Neural cell (in vitro differentiated cells): ENCODE measurements around the gene ANKFN1. TPM values are rescaled to one million over a fixed set of nuclear protein-coding genes. Genes with fewer than 3 reads are reported as not detected.

Source experiments
- H2AFZ ChIP-seq: fragments of 200-600, 300-800 bp; sonication (generic), shearing (Covaris generic); 2 replicates; pipeline ENCODE4 v1.6.0; 2014; ENCODE audit warnings: low read depth, mild to moderate bottlenecking, antibody characterized with exemption, low read length, moderate library complexity
- H3F3A ChIP-seq: fragments of 200-600 bp; shearing (Covaris generic); 2 replicates; pipeline ENCODE4 v1.6.1; 2016; ENCODE audit warnings: mild to moderate bottlenecking, moderate library complexity, mixed read lengths, antibody characterized with exemption, low read length; ENCODE audit not compliant: insufficient read depth, poor library complexity, severe bottlenecking
- H3K27ac ChIP-seq: fragments of 200-600, 300-800 bp; sonication (generic), shearing (Covaris generic); 2 replicates; pipeline ENCODE4 v1.5.1; 2014; ENCODE audit warnings: mild to moderate bottlenecking, low read length, moderate library complexity
- H3K27me3 ChIP-seq: fragments of 300-800, 200-600 bp; sonication (generic), shearing (Covaris generic); 2 replicates; pipeline ENCODE4 v1.6.0; 2014; ENCODE audit warnings: mild to moderate bottlenecking, low read depth, low read length, moderate library complexity; ENCODE audit not compliant: insufficient read depth
- H3K36me3 ChIP-seq: fragments of 300-800, 200-600 bp; sonication (generic), shearing (Covaris generic); 2 replicates; pipeline ENCODE4 v1.5.1; 2014; ENCODE audit warnings: mild to moderate bottlenecking, antibody characterized with exemption, low read length, moderate library complexity; ENCODE audit not compliant: insufficient read depth
- H3K4me2 ChIP-seq: fragments of 300-800, 200-600 bp; sonication (generic), shearing (Covaris generic); 2 replicates; pipeline ENCODE4 v1.6.0; 2014; ENCODE audit warnings: mild to moderate bottlenecking, low read length
- H3K4me3 ChIP-seq: fragments of 300-800, 200-600 bp; sonication (generic), shearing (Covaris generic); 2 replicates; pipeline ENCODE4 v1.5.1; 2014; ENCODE audit warnings: mild to moderate bottlenecking, low read length, moderate library complexity
- H3K79me2 ChIP-seq: fragments of 200-600 bp; shearing (Covaris generic); replicated peaks from 2 replicates; pipeline ENCODE4 v1.6.0; 2014; ENCODE audit warnings: mild to moderate bottlenecking, low read length, moderate library complexity; ENCODE audit not compliant: insufficient read depth
- H3K9ac ChIP-seq: fragments of 300-800, 200-600 bp; sonication (generic), shearing (Covaris generic); 2 replicates; pipeline ENCODE4 v1.6.1; 2016; ENCODE audit warnings: mild to moderate bottlenecking, low read length, mixed read lengths
- H3K9me2 ChIP-seq: fragments of 200-600 bp; shearing (Covaris generic); 2 replicates; pipeline ENCODE4 v1.6.1; 2016; ENCODE audit warnings: mild to moderate bottlenecking, low read length, mixed read lengths; ENCODE audit not compliant: insufficient read depth
- H3K9me3 ChIP-seq: fragments of 200-600, 300-800 bp; sonication (generic), shearing (Covaris generic); 2 replicates; pipeline ENCODE4 v1.6.1; 2016; ENCODE audit warnings: mild to moderate bottlenecking, mixed run types, low read length, moderate library complexity, mixed read lengths
- H4K20me1 ChIP-seq: fragments of 200-600 bp; shearing (Covaris generic); 2 replicates; pipeline ENCODE4 v1.6.1; 2016; ENCODE audit warnings: mild to moderate bottlenecking, mixed run types; ENCODE audit not compliant: insufficient read depth
- CTCF ChIP-seq: fragments of 450-650 bp; IDR thresholded peaks from 2 replicates; pipeline ENCODE4 v1.5.1; 2014; ENCODE audit warnings: antibody characterized with exemption, mild to moderate bottlenecking, moderate library complexity; ENCODE audit not compliant: poor library complexity, severe bottlenecking
- EP300 ChIP-seq: fragments of 450-650 bp; conservative IDR thresholded peaks from 2 replicates; pipeline ENCODE4 v1.6.1; 2014; ENCODE audit warnings: antibody characterized with exemption, mild to moderate bottlenecking, moderate library complexity; ENCODE audit not compliant: poor library complexity, severe bottlenecking
- EZH2 ChIP-seq: fragments of 200-600, 300-800 bp; shearing (Covaris generic), sonication (generic); IDR thresholded peaks from 2 replicates; pipeline ENCODE4 v1.6.1; 2014; ENCODE audit warnings: antibody characterized with exemption, low read length, borderline replicate concordance, mild to moderate bottlenecking; ENCODE audit not compliant: insufficient read depth, poor library complexity, severe bottlenecking
- MXI1 ChIP-seq: fragments of 450-650 bp; conservative IDR thresholded peaks from 2 replicates; pipeline ENCODE4 v1.6.1; 2014; ENCODE audit warnings: antibody characterized with exemption, mild to moderate bottlenecking; ENCODE audit not compliant: poor library complexity, severe bottlenecking
- POLR2AphosphoS5 ChIP-seq: IDR thresholded peaks from 2 replicates; pipeline ENCODE4 v1.6.1; 2012
- RAD21 ChIP-seq: fragments of 450-650 bp; conservative IDR thresholded peaks from 2 replicates; pipeline ENCODE4 v1.6.1; 2014; ENCODE audit warnings: antibody characterized with exemption, mild to moderate bottlenecking, moderate library complexity
- REST ChIP-seq: IDR thresholded peaks from 2 replicates; pipeline ENCODE4 v1.6.1; 2012; ENCODE audit warnings: borderline replicate concordance
- SMC3 ChIP-seq: fragments of 450-650 bp; conservative IDR thresholded peaks from 2 replicates; pipeline ENCODE4 v1.6.1; 2014; ENCODE audit warnings: antibody characterized with exemption, mild to moderate bottlenecking, moderate library complexity; ENCODE audit not compliant: poor library complexity
- TAF1 ChIP-seq: IDR thresholded peaks from 2 replicates; pipeline ENCODE4 v1.6.1; 2012; ENCODE audit warnings: low read depth
- polyA minus RNA-seq: library from RNA; depleted of rRNA, polyadenylated mRNA; stranded (reverse); fragments of >200 nt; gene quantifications from 2 replicates; pipeline ENCODE4 v1.2.3, GENCODE V29; 2014
- polyA plus RNA-seq: library from polyadenylated mRNA; depleted of rRNA; stranded (reverse); fragments of >200 nt; gene quantifications from 2 replicates; pipeline ENCODE4 v1.2.3, GENCODE V29; 2014

ANKFN1 gene
- polyA plus RNA-seq, result 0.14 and 0.28 TPM in 2 replicates
- 0.69 and 0.73 TPM in 2 replicates for polyA minus RNA-seq

- Histone ChIP-seq H3F3A (no peaks in the 10 kb centered on the region), H3K4me2 (no peak within 1 kb of the TSS), H3K4me3 (no peak within 1 kb of the TSS), H3K9me3 (no peaks in the 10 kb centered on the region), H4K20me1 (no peaks in the 10 kb centered on the region), H3K9ac (no peak within 1 kb of the TSS), H3K27ac (no peak within 1 kb of the TSS), H3K9me2 (no peaks in the 10 kb centered on the region), H3K79me2 (no peaks in the 10 kb centered on the region), H2AFZ (no peak within 1 kb of the TSS), H3K36me3 (no peaks in the 10 kb centered on the region), H3K27me3 (no peaks in the 10 kb centered on the region)
- TF ChIP-seq POLR2AphosphoS5, result no peak
- TF ChIP-seq CTCF, result no peak
- no peak for TF ChIP-seq SMC3
- no peak for TF ChIP-seq MXI1
- no peak for TF ChIP-seq TAF1
- TF ChIP-seq EZH2, result no peak
- TF ChIP-seq RAD21, result no peak
- TF ChIP-seq EP300, result no peak
These were observed at the start of gene ANKFN1 for GRCh38 chr17:56152874-56153602. Gene ANKFN1, plus strand, starts transcription at chr17:56153475. Its CDS starts 59,193 bp downstream, at chr17:56212668.

GRCh38 chr17:56108811-56109284 lies 44.4 kb upstream of the ANKFN1 start:
- Histone ChIP-seq H3K36me3 (no peaks in the 10 kb centered on the region), H3K27me3 (no peaks in the 10 kb centered on the region), H4K20me1 (no peaks in the 10 kb centered on the region), H3K4me3 (no peak overlapping the region), H3K9ac (no peak overlapping the region), H3K4me2 (no peak overlapping the region), H2AFZ (no peak overlapping the region), H3K27ac (no peak overlapping the region), H3K79me2 (no peaks in the 10 kb centered on the region), H3K9me3 (no peaks in the 10 kb centered on the region), H3F3A (no peaks in the 10 kb centered on the region), H3K9me2 (no peaks in the 10 kb centered on the region)
- TF ChIP-seq EZH2 (no peak), EP300 (no peak), CTCF (no peak), SMC3 (no peak), POLR2AphosphoS5 (no peak), TAF1 (no peak), RAD21 (no peak), MXI1 (no peak), REST (no peak)
